HG03280 (cell line): ENCODE results near the gene CYP2C19.
"Not testable (repeated sequence)": the region's sequence is repeated elsewhere in the genome, so short reads cannot be mapped to it uniquely, and the experiment has no call there.

ENCODE experiments used
- ATAC-seq: cut with Tn5 transposase; IDR thresholded peaks from one replicate; pipeline ENCODE4 v1.9.1; 2021; ENCODE audit warnings: mild to moderate bottlenecking, moderate library complexity; ENCODE audit not compliant: unreplicated experiment

CYP2C19 gene

DNA sequence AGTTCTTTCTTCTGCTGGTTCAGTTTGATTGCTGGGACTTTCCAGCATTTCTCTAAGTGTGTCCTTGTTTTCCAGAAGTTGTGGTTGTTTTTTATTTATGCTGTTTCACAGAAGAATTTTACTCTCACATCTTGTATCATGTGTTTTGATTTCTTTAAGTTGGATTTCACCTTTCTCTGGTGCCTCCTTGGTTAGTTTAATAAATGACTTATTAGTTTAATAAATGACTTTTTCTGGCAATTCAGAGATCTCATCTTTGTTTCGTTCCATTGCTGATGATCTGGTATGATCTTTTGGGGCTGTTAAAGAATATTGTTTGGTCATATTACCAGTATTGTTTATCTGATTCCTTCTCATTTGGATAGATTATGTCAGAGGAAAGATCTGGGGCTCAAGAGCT lies 116.2 kb downstream of the CYP2C19 start:
- no peak for ATAC-seq

DNA sequence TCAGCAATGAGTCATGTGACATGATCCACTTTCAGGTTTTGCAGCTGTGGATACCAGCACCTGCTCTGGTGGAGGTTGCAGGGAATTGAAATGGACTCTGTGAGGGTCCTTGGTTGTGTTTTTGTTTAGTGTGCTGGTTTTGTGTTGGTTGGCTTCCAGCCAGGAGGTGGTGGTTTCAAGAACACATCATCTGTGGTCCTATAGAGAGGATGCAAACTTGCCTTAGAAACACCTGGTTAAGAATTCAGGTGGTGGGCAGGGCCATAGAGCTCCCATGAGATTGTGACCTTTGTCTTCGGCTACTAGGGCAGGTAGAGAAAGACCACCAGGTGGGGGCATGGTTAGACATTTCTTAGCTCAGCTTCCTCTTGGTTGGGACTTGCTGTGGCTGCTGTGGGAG lies 116.7 kb downstream of the CYP2C19 start:
- ATAC-seq, result no peak

DNA sequence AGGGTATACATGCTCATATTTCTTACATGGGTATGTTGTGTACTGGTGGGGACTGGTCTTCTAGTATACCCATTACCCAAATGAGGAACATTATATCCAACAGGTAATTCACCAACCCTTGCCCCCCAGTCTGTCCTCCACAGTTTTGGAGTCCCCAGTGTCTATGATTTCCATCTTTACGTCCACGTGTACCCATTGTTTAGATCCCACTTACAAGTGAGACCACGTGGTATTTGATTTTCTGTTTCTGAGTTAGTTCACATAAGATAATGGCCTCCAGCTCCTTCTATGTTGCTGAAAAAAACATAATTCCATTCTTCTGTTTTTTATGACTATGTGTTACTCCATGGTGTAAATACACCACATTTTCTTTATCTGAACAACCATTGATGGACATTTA lies 126.6 kb downstream of the CYP2C19 start:
- ATAC-seq, result no peak

DNA sequence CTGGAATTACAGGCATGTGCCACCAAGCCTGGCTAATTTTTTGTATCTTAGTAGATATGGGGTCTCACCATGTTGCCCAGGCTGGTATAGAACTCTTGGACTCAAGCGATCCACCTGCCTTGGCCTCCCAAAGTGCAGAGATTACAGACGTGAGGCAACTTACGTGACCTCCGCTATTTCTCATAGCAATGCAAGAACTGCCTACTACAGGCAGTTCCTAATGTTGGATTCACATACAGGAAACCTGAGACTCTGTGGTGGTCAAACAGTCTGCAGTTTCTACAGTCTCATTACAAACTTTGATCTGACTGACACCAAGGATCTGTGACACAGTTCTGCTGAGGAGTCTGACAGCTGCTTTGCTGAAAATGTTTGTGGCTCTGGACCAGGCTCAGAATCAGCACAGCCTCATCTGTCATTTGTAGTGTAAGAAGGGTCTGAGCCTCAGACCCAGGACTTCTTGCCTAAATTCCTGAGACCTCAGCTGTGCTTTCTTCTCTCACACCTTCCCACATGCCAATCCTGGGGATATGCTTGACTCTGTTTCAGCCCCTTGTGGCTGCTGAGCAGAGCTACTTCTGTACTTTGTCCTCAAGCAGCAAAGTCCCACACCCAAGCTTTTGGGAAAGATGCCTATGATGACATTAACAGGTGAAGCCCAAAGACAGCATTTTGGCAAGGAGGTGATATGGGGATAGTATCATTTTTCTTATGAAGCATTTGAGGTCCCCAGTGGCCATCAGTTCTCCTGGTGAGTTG lies 128.0 kb downstream of the CYP2C19 start:
- no peak for ATAC-seq

DNA sequence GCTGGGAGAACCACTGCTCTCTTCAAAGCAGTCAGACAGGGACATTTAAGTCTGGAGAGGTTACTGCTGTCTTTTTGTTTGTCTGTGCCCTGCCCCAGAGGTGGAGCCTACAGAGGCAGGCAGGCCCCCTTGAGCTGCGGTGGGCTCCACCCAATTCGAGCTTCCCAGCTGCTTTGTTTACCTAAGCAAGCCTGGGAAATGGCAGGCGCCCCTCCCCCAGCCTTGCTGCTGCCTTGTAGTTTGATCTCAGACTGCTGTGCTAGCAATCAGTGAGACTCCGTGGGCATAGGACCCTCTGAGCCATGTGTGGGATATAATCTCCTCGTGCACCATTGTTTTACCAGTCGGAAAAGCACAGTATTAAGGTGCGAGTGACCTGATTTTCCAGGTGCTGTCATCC lies 135.9 kb downstream of the CYP2C19 start:
- not testable (repeated sequence) for ATAC-seq

DNA sequence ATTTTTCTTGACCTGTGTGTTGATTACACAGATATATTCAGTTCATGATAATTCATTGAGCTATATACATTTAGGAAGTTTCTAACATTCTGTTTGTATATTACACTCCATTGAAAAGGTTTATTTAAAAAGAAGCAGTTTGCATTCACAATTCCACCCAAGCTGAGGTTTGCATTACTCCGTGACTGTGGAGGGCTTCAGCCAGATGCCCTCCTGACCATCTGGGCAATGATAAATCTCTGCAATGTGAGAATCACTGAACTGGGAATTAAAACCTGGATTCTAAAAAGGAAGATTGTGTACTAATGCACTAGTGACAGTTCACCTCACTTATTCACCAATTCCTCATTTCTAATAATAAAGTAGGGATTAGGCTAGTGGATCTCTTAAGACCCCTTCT lies 139.6 kb downstream of the CYP2C19 start:
- ATAC-seq, result no peak

DNA sequence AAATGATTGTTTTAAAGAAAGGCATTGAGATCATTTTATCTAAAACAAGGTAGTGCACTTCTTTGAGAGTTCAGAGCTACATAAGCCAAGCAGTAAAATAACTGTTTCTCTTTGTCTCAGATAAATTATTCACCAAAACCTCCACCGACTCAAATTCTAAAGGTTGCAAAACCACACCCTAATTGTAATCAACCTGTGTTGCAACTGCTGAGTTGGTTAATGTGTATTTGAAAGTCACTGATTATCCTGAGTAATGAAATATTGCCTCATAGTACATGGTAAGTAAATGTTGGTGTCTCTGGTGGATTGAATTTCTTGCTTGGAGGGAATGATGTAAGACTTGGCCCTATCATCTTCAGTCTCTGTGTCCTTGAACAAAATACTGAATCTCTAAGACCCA lies 140.1 kb downstream of the CYP2C19 start:
- ATAC-seq, result no peak
